GM03348 (cell line): ENCODE data around the gene RAD51B.

Source experiments
- DNase-seq: peaks from one replicate; pipeline ENCODE4 v3.0.0; 2012; ENCODE audit warnings: low spot score

RAD51B gene

DNA sequence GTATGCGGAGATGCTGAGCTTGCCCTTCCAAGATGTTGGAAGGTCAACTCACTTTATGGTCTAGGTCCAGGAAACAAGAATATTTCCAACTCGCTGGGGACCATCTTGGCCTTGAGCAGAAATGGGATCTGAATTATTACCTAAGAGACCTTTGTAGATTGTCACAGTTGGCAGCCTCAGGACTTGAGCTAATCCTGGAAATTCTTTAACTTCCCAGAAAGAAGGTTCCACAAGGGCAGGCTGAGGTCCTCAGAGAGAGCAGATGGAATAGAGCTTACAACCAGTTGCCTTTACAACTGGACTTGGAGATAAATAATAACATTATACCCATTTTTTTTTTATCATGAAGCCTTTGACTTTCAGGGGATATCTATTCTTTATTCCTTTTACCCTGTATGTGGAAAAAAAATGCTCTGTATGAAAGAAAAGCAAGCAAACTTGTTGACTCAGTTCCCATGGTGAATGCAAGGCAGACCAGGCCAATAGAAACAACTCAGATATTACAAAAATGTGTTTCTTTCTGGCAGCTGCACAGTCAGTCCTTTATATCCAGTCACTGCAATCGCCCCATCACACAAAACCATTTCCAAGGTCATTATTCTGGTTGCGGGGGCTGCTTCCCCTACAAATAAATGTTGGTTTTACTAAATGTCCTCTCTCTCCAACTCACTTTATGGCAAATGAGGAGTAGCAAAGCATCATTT, 571.9 kb downstream of the RAD51B start:
- DNase-seq, result peak; percentile 62

DNA sequence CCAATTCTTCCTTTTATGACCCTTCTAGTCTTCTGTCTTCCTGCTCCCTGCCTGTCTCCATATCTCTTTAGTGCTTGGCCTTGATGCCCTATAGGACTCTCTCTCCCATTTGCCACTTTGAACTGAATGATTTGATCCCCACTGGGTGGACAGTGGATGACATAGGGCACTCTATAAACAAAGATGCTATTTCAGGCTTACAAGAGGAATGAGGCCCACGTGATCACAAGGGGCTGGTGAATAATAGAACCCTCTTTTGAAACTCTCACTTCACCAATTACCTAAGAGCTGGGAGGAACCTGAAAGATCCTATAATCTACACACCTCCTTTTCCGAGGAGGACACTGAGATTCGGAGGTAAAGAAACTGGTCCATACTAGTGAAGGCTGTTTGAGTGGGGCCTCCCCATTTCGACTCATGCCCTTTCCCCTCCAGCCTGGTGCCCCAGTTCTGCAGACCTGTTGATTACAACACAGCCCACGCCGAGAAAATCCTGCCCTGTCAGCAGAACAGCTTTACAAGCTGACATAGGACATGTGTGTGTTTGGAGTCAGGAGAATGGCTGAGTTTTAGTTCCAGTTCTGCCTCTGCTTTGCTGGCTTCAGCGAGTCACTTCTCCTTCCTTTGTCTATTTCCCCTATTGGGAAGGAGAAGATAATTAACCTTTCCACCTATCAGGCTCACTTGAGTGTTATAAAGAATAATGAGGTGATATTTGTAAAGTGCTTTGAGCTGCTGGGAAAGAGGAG, 573.0 kb downstream of the RAD51B start:
- DNase-seq, result no peak

GRCh38 chr14:68393259-68393658, 573.7 kb downstream of the RAD51B start:
- DNase-seq, result no peak

- no peak for DNase-seq
Observed at GRCh38 chr14:68394118-68394763, 574.7 kb downstream of the RAD51B start.

- no peak for DNase-seq
Observed at GRCh38 chr14:68394764-68395143, 575.2 kb downstream of the RAD51B start.

- DNase-seq, result peak; percentile 66
Observed at GRCh38 chr14:68395604-68396003, 576.0 kb downstream of the RAD51B start.

DNA sequence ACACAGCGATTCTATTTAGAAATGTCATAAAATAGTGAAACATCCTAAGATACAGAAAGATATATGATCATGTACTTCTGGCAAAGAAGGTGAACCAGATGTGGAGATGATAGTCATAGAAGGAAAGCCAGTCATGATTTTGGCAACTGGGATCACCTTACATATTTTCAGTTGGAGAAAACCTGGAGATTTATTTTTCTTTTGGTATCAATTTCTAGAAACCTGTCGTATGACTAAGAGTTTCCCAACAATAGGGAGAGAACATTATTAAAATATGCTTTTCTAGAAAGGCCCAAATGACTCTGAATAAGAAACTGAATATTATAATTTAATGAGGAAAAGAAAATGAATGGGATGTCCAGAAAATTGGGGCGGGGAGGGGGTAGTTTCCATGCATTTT, 576.9 kb downstream of the RAD51B start:
- no peak for DNase-seq

GRCh38 chr14:68397371-68397811, 577.8 kb downstream of the RAD51B start:
- DNase-seq, result no peak

- peak; percentile 85 for DNase-seq
Observed at GRCh38 chr14:68397822-68398221, 578.2 kb downstream of the RAD51B start.

DNA sequence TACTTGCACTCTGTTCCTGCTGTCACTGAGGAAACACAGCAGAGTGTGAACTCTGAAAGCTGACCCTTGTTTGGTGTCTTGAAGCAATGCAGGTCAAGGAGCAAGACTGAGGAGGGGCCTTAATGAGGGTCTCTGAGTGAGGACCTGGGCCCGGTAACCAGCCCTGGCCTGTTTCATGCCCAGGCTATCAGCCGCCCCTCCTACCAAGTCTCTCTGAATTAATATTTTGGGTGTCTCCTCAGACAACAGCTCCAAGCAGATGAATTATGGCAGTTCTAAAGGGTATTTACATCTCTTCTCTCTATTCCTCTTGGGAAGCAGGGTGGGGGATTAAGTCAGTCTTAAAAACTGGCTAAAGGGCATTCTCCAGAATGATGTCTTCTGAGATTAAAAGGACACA, 578.8 kb downstream of the RAD51B start:
- no peak for DNase-seq

DNA sequence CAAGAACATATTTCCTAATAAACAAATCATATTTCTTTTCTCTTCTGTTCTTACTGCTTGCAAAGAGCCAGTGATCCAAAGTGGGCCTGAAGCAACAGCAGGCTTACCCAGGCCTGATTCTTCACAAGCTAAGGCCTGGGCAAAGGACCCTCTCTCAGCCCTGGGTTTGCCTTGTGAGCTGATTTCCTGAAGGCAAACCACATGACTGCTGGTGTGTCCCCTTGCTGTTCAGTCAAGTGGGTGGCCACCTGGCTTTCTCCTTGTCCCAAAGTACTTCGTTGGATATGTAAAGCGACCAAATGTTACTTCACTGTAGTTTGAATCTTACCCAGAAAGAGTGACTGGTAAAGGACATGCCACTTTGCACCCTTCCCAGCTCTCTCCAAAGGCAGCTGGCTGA, 580.4 kb downstream of the RAD51B start:
- DNase-seq, result no peak

DNA sequence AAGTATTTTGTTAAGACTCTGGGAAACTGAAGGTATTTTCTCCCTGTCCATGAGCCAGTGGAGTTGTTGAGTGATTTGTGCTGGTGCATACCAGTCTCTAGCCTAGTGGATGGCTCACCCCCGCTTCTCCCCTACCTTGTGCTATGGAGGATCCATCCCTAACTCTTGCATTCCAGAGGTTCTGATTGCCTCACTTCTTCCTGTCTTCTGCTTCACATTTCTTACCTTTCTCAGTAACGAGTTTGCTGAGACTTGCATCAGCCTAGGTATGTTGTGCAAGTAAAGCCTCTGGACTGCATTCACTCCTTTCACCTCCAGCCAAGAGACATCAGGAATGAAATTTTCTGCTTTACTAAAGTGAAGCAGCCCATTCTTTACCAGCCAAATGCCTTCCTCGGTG, 581.7 kb downstream of the RAD51B start:
- peak; percentile 39 for DNase-seq

DNA sequence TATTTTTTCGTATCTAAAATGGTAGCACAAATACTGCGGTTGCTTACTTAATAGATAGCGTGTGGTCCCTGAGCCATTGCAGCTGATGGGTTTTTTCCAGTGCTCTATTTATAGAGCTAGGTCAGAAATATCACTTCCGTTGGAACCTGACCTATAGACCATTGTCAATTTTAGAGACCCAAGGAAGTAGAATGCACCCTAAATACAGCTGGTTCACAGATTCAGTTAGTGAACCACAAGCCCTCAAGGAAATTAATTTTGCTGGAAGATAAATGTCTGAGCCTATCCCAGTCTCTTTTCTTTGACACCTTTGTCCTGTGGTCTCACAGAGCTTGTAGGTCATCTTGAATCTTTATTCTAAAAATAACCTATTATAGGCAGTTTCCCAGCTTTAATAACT, 582.3 kb downstream of the RAD51B start:
- no peak for DNase-seq

DNA sequence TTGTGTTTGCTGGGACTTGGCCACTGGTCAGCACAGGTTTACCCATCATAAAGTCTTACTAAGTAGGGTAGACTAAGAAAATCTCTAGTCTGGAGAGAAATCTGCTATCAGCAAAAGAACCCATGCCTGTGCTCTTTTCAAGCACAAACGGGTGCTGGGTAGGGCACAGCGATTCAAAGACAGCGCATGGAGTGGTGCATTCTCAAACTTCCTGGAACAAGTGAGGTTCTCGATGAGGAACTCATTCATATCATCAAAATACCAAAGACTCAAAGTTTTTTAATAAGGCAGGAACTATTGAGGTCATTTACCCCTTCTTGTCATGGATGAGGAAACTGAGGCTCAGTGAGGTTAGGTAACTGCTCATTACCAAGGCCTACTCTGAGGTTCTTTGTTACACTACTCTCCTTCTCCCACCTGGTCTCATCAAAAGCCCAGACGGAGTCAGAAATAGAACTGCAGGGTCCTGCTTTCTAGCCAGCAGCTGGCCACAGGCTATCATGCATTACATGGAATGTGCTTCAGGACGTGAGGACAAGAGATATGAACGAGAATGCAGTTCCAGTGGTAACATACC, 583.0 kb downstream of the RAD51B start:
- no peak for DNase-seq

GRCh38 chr14:68403191-68404145, 583.9 kb downstream of the RAD51B start:
- no peak for DNase-seq

- no peak for DNase-seq
Observed at GRCh38 chr14:68404146-68404527, 584.6 kb downstream of the RAD51B start.

DNA sequence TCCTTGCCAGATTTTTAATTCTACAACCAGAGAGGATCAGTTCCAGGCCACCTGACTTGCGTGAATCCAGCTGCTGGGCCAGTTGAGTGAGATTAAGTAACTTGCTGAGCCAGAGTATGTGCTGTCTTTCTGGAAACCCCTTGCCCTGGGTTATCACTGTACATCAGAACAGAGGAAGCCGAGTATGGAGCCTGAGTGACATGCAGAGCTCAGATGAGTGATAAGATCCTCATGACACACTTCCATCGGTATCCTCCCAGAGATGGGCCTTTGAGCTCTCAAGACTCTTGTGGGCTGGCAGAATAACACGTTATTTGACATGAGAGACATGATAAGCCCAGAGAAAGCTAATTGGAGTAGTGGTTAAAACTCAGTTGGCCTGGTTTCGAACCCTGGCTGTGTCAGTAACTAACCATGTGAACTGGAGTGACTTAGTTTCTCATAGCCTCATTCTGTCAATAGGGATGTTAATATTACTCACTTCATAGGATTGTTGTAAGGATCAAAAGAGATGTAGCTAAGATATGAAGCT, 585.1 kb downstream of the RAD51B start:
- no peak for DNase-seq

- peak; percentile 36 for DNase-seq
Observed at GRCh38 chr14:68405961-68406360, 586.4 kb downstream of the RAD51B start.

DNA sequence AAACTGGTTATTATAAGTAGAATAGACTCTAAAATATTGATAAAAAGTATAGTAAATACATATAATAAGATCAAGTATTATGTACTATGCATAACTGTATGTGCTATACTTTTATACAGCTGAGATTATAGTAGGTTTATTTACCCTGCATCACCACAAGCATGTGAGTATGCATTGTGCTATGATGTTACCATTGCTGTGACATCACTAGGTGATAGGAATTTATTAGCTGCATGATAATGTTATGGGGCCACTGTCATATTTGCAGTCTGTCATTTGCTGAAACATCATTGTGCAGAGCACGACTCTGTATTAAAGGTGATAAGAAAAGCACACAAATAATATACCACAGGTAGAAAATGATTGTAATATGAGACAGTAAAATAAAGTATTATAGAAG, 587.7 kb downstream of the RAD51B start:
- no peak for DNase-seq

GRCh38 chr14:68407825-68408224, 588.2 kb downstream of the RAD51B start:
- DNase-seq, result no peak

DNA sequence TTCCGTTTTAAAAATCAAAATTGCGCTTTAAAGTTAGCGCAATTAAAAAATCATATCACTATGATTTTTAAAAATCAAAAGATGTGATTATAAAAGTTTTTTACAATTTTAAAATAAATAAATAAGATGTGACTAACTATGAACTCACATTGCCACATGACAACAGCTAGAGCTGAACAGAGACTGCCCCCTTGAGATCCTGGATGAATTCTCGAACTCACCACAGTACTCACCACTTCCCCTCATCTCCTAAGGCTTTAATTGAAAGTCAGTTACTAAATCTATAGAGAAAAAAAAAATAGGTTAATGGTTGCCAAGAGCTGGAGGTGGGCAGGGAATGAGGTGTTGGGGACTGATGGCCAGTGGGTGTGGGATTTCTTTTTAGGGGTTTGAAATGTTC, 589.1 kb downstream of the RAD51B start:
- DNase-seq, result no peak
